ENCODE measurements around the gene C3AR1. TPM values are rescaled to one million over a fixed set of nuclear protein-coding genes. Genes with fewer than 3 reads are reported as not detected.

The C3AR1 gene
- polyA plus RNA-seq, 2 of the 4 experiments (the other 2 are of a cell fraction), result not detected

GRCh38 chr12:8012651-8013309 is 53.4 kb downstream of the C3AR1 start:
- no peak overlapping the region for H3K4me3 ChIP-seq
- no peak overlapping the region for H3K4me2 ChIP-seq
- ChIA-PET CTCF (interaction anchor here (0.9 to 2.0 kb wide), 3 partner anchors 33 to 336 kb away, joined by 3 to 5 read pairs (median 3); no protein-coding TSS in a partner anchor), POLR2A (interaction anchor here (0.7 kb wide), 1 partner anchor 14 kb away, joined by 3 read pairs; no protein-coding TSS in a partner anchor)
- WGBS (ENCODE audit: missing lambda C conversion rate), result 59% methylated on average over 7 of the region's 7 CpGs
- peaks cover 7% of the 10 kb centered on the region; the same call in 1 of the 3 replicates for H3K4me1 ChIP-seq
- DNase-seq (ENCODE audit: low read depth in 1 of 2, low spot score in 1 of 2) (no peak), ATAC-seq (no peak), FAIRE-seq (no peak)
- no peak overlapping the region for H3K27ac ChIP-seq
- TF ChIP-seq ESRRA (IDR thresholded peaks at IDR 0.05; ENCODE audit: borderline replicate concordance, low read length) (no peak), POLR2AphosphoS2 (conservative IDR thresholded peaks at IDR 0.05; ENCODE audit: low read length) (no peak), FOSB (CRISPR knock-in tag; IDR thresholded peaks at IDR 0.05) (no peak), MAX (IDR thresholded peaks at IDR 0.05) (no peak), TFCP2L1 (CRISPR knock-in tag; IDR thresholded peaks at IDR 0.05) (no peak), BCL3 (IDR thresholded peaks at IDR 0.05) (no peak), CHD2 (IDR thresholded peaks at IDR 0.05; ENCODE audit: low read length, partially characterized antibody) (no peak), JUNB (IDR thresholded peaks at IDR 0.05) (no peak), GATA3 (IDR thresholded peaks at IDR 0.05; ENCODE audit: borderline replicate concordance) (no peak), REST (IDR thresholded peaks at IDR 0.05) (no peak), KDM5A (IDR thresholded peaks at IDR 0.05) (no peak), FOXS1 (CRISPR knock-in tag; IDR thresholded peaks at IDR 0.05) (no peak), CTCF (IDR thresholded peaks at IDR 0.05) (no peak)
- no peaks in the 10 kb centered on the region for H3K9me3 ChIP-seq

- no peaks in the 10 kb centered on the region for H3K9me3 ChIP-seq
- DNase-seq (ENCODE audit: low read depth in 1 of 2, low spot score in 1 of 2), result no peak
Measured at GRCh38 chr12:8011331-8011730, 54.8 kb downstream of the C3AR1 start.

More at GRCh38 chr12:8011331-8011730, 54.8 kb downstream of the C3AR1 start:
- ChIA-PET CTCF (interaction anchor here (1.6 kb wide), 1 partner anchor 35 kb away, joined by 4 read pairs; no protein-coding TSS in a partner anchor), POLR2A (no interaction called here)
- ATAC-seq (peak; percentile 41 to 50; a peak in 3 of 6 replicates), FAIRE-seq (no peak)
- no peak for TF ChIP-seq FOSL2 (IDR thresholded peaks at IDR 0.05)
- peak; percentile 39; the same call in 1 of the 2 replicates for TF ChIP-seq FOSL2 (CRISPR knock-in tag; IDR thresholded peaks at IDR 0.05)
- TF ChIP-seq SMC3 (IDR thresholded peaks at IDR 0.05), result no peak
- no peak for TF ChIP-seq PHF8 (IDR thresholded peaks at IDR 0.05; ENCODE audit: borderline replicate concordance, low read depth)
- no peak overlapping the region for H3K4me3 ChIP-seq
- 45% methylated on average over 7 of the region's 7 CpGs for WGBS (ENCODE audit: missing lambda C conversion rate)
- peaks cover 7% of the 10 kb centered on the region; the same call in 1 of the 3 replicates for H3K4me1 ChIP-seq
- no peak overlapping the region for H3K27ac ChIP-seq
- no peak overlapping the region for H3K4me2 ChIP-seq

Other genes starting within 250 kb of the C3AR1 start
- gene SLC2A14, start 193.4 kb downstream of the C3AR1 start, polyA plus RNA-seq (2011; rRNA removed), result 0.68 and 0.91 TPM in 2 replicates
- 0.16 to 0.30 TPM (median 0.25 TPM) in 3 replicates for gene SLC2A14, start 193.4 kb downstream of the C3AR1 start, polyA plus RNA-seq (2017; fragmentation: RNase III; extraction: RNeasy Plus Mini Kit Qiagen cat#74134 plus additional on column Dnase treatment)
- 52.4 and 56.4 TPM in 2 replicates for gene SLC2A3, start 130.2 kb downstream of the C3AR1 start, polyA plus RNA-seq (2011; rRNA removed)
- 7.8 to 13.3 TPM (median 8.7 TPM) in 3 replicates for gene SLC2A3, start 130.2 kb downstream of the C3AR1 start, polyA plus RNA-seq (2017; fragmentation: RNase III; extraction: RNeasy Plus Mini Kit Qiagen cat#74134 plus additional on column Dnase treatment)
- gene FOXJ2, start 33.6 kb downstream of the C3AR1 start, polyA plus RNA-seq (2011; rRNA removed), result 7.0 and 9.5 TPM in 2 replicates
- gene FOXJ2, start 33.6 kb downstream of the C3AR1 start, polyA plus RNA-seq (2017; fragmentation: RNase III; extraction: RNeasy Plus Mini Kit Qiagen cat#74134 plus additional on column Dnase treatment), result 7.4 to 7.6 TPM (median 7.4 TPM) in 3 replicates
- gene NECAP1, start 15.9 kb upstream of the C3AR1 start, polyA plus RNA-seq (2011; rRNA removed), result 31.8 and 34.1 TPM in 2 replicates
- 15.6 to 19.4 TPM (median 17.6 TPM) in 3 replicates for gene NECAP1, start 15.9 kb upstream of the C3AR1 start, polyA plus RNA-seq (2017; fragmentation: RNase III; extraction: RNeasy Plus Mini Kit Qiagen cat#74134 plus additional on column Dnase treatment)
- 0.27 and 0.44 TPM in 2 replicates for gene CLEC4A, start 57.3 kb upstream of the C3AR1 start, polyA plus RNA-seq (2011; rRNA removed)
- 0.17 TPM in 1 of 3 replicates, not detected in the others for gene CLEC4A, start 57.3 kb upstream of the C3AR1 start, polyA plus RNA-seq (2017; fragmentation: RNase III; extraction: RNeasy Plus Mini Kit Qiagen cat#74134 plus additional on column Dnase treatment)
- gene ZNF705A, start 90.7 kb upstream of the C3AR1 start, polyA plus RNA-seq (2011; rRNA removed), result not detected in 2 replicates
- gene ZNF705A, start 90.7 kb upstream of the C3AR1 start, polyA plus RNA-seq (2017; fragmentation: RNase III; extraction: RNeasy Plus Mini Kit Qiagen cat#74134 plus additional on column Dnase treatment), result not detected in 3 replicates
- 0.03 and 0.04 TPM in 2 replicates for gene FAM90A1, start 161.3 kb upstream of the C3AR1 start, polyA plus RNA-seq (2011; rRNA removed)
- 0.07 TPM in 1 of 3 replicates, not detected in the others for gene FAM90A1, start 161.3 kb upstream of the C3AR1 start, polyA plus RNA-seq (2017; fragmentation: RNase III; extraction: RNeasy Plus Mini Kit Qiagen cat#74134 plus additional on column Dnase treatment)